Smooth muscle cell (in vitro differentiated cells): ENCODE measurements around the gene ADAP1. TPM values are rescaled to one million over a fixed set of nuclear protein-coding genes. Genes with fewer than 3 reads are reported as not detected.

Experiments
- DNase-seq: peaks from one replicate; lab custom pipeline; 2025; ENCODE audit not compliant: unreplicated experiment; lab: John Stamatoyannopoulos, UW
- H2AFZ ChIP-seq: fragments of 200-600 bp; sonication (generic); 2 replicates; pipeline ENCODE4 v1.6.0; 2016; ENCODE audit warnings: antibody characterized with exemption, low read depth, mild to moderate bottlenecking
- H3F3A ChIP-seq: fragments of 200-600 bp; sonication (generic); 2 replicates; pipeline ENCODE4 v1.6.0; 2017; ENCODE audit warnings: antibody characterized with exemption, low read depth
- H3K27ac ChIP-seq: fragments of 200-600 bp; sonication (generic); 2 replicates; pipeline ENCODE4 v1.5.1; 2016; ENCODE audit warnings: low read depth, mild to moderate bottlenecking
- H3K27me3 ChIP-seq: fragments of 200-600 bp; sonication (generic); 2 replicates; pipeline ENCODE4 v1.6.1; 2016; ENCODE audit warnings: low read depth, mild to moderate bottlenecking
- H3K36me3 ChIP-seq: fragments of 200-600 bp; sonication (generic); 2 replicates; pipeline ENCODE4 v1.5.1; 2016; ENCODE audit warnings: low read depth
- H3K4me1 ChIP-seq: fragments of 200-600 bp; sonication (generic); 2 replicates; pipeline ENCODE4 v1.5.1; 2016; ENCODE audit warnings: low read depth
- H3K4me2 ChIP-seq: fragments of 200-600 bp; sonication (generic); 2 replicates; pipeline ENCODE4 v1.6.0; 2016; ENCODE audit warnings: mild to moderate bottlenecking
- H3K4me3 ChIP-seq: fragments of 200-600 bp; sonication (generic); 2 replicates; pipeline ENCODE4 v1.5.1; 2016; ENCODE audit warnings: mild to moderate bottlenecking
- H3K79me2 ChIP-seq: fragments of 200-600 bp; sonication (generic); 2 replicates; pipeline ENCODE4 v1.6.0; 2016; ENCODE audit warnings: low read depth, mild to moderate bottlenecking
- H3K9ac ChIP-seq: fragments of 200-600 bp; sonication (generic); 2 replicates; pipeline ENCODE4 v1.6.0; 2016; ENCODE audit warnings: low read depth
- H3K9me3 ChIP-seq: fragments of 200-600 bp; sonication (generic); replicated peaks from 2 replicates; pipeline ENCODE4 v1.5.1; 2016; ENCODE audit warnings: low read depth
- H4K20me1 ChIP-seq: fragments of 200-600 bp; sonication (generic); 2 replicates; pipeline ENCODE4 v1.6.0; 2016; ENCODE audit warnings: low read depth
- CTCF ChIP-seq: fragments of 200-600 bp; sonication (generic); IDR thresholded peaks from 2 replicates; pipeline ENCODE4 v1.5.1; 2017; ENCODE audit warnings: borderline replicate concordance, mild to moderate bottlenecking, antibody characterized with exemption; ENCODE audit not compliant: insufficient read depth, poor library complexity, severe bottlenecking
- WGBS: methylation state at CpG from one replicate; pipeline ENCODE4 v1.1.7; 2016; ENCODE audit warnings: low lambda C conversion rate; 5-methylcytosine and 5-hydroxymethylcytosine counted together
- polyA plus RNA-seq: library from polyadenylated mRNA; unstranded; fragments of >200 nt; fragmentation: Nextera tagmentation; extraction: Ambion mirVana; gene quantifications from 2 replicates; pipeline ENCODE4 v1.2.1, GENCODE V29; 2016
- total RNA-seq: library from RNA; depleted of rRNA; stranded (reverse); fragments of >200 nt; gene quantifications from 2 replicates; pipeline ENCODE4 v1.2.3, GENCODE V29; 2014

ADAP1 gene
- total and polyA plus RNA-seq, 2 experiments from 2014 or later, result 1.3 to 2.0 TPM

GRCh38 chr7:974820-975681, 20.6 kb upstream of the ADAP1 start, which contains the start of gene COX19:
Gene COX19 (minus strand): TSS chr7:975549. CDS start chr7:975509, 40 bp downstream.
- Histone ChIP-seq H3K4me3 (peak within 1 kb of the TSS; percentile 99), H3K36me3 (peaks cover 5% of the 10 kb centered on the region), H4K20me1 (peaks cover 48% of the 10 kb centered on the region), H3K4me1 (peaks cover 11% of the 10 kb centered on the region), H3K27me3 (no peaks in the 10 kb centered on the region), H3K4me2 (peak within 1 kb of the TSS; percentile 93), H3K9me3 (no peaks in the 10 kb centered on the region), H3K27ac (peak within 1 kb of the TSS; percentile 99), H3K79me2 (peaks cover 39% of the 10 kb centered on the region), H3F3A (no peaks in the 10 kb centered on the region), H2AFZ (no peak within 1 kb of the TSS), H3K9ac (peak within 1 kb of the TSS; percentile 100)
- DNase-seq, result peak; percentile 63
- WGBS, result under 1% methylated on average over 74 of the region's 78 CpGs
- TF ChIP-seq CTCF, result no peak

GRCh38 chr7:974172-974571, 19.7 kb upstream of the ADAP1 start:
- peak overlapping the region; percentile 99 for H3K4me3 ChIP-seq
- peak overlapping the region; percentile 99 for H3K27ac ChIP-seq
- H3K79me2 ChIP-seq, result peaks cover 39% of the 10 kb centered on the region
- H3K36me3 ChIP-seq, result peaks cover 5% of the 10 kb centered on the region
- TF ChIP-seq CTCF, result no peak
- DNase-seq, result no peak
- H3K9me3 ChIP-seq, result no peaks in the 10 kb centered on the region
- H4K20me1 ChIP-seq, result peaks cover 57% of the 10 kb centered on the region
- peak overlapping the region; percentile 93 for H3K4me2 ChIP-seq
- peaks cover 11% of the 10 kb centered on the region for H3K4me1 ChIP-seq
- no peak overlapping the region for H2AFZ ChIP-seq
- no peaks in the 10 kb centered on the region for H3F3A ChIP-seq
- H3K27me3 ChIP-seq, result no peaks in the 10 kb centered on the region
- 50% methylated on average over 7 of the region's 7 CpGs for WGBS
- peak overlapping the region; percentile 100 for H3K9ac ChIP-seq

GRCh38 chr7:973312-973711, 18.8 kb upstream of the ADAP1 start:
- H3K36me3 ChIP-seq, result peaks cover 5% of the 10 kb centered on the region
- H3K9ac ChIP-seq, result no peak overlapping the region
- peaks cover 11% of the 10 kb centered on the region for H3K4me1 ChIP-seq
- no peak overlapping the region for H2AFZ ChIP-seq
- no peaks in the 10 kb centered on the region for H3K27me3 ChIP-seq
- H3K79me2 ChIP-seq, result peaks cover 39% of the 10 kb centered on the region
- H3F3A ChIP-seq, result no peaks in the 10 kb centered on the region
- H4K20me1 ChIP-seq, result peaks cover 64% of the 10 kb centered on the region
- no peak for DNase-seq
- peak overlapping the region; percentile 99 for H3K4me3 ChIP-seq
- H3K4me2 ChIP-seq, result peak overlapping the region; percentile 93
- no peaks in the 10 kb centered on the region for H3K9me3 ChIP-seq
- no peak overlapping the region for H3K27ac ChIP-seq
- WGBS, result 91% methylated on average over 9 of the region's 9 CpGs
- no peak for TF ChIP-seq CTCF
